Measurements from ENCODE around the gene SHISA4. TPM values are rescaled to one million over a fixed set of nuclear protein-coding genes. Genes with fewer than 3 reads are reported as not detected.

Gene SHISA4
- total RNA-seq, 1 donor from 2014 or later, result 10.1 TPM

DNA sequence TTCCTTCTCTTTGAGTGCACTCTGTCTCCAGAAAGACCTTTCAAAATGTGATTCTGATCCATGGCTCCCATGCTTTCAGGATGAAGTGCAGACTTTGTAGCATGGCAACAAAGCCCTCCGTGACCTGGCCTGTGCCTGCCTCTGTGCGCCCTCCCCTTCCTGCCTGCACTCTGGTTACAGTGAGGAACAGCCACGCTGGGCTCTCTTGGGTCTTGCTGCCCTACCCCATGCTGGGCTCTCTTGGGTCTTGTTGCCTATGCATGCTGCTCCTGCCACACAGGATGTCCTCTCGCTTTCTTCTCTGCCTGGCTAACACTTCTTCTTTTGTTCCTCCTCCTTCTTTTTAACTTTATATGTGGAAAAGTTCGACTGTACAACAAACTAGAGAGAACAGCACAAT is 29.6 kb downstream of the SHISA4 start:
- Histone ChIP-seq H2AFZ (ENCODE audit: low read depth, low read length) (no peak overlapping the region), H3K4me1 (ENCODE audit: insufficient read depth, low read length) (peaks cover 24% of the 10 kb centered on the region), H3K4me3 (ENCODE audit: insufficient read depth, low read depth, low read length) (no peak overlapping the region), H3K9me3 (ENCODE audit: insufficient read depth, low read depth, low read length) (no peaks in the 10 kb centered on the region), H4K20me1 (ENCODE audit: insufficient read depth, low read length) (no peaks in the 10 kb centered on the region), H3K79me2 (ENCODE audit: insufficient read depth, low read length) (no peaks in the 10 kb centered on the region), H3K9ac (ENCODE audit: low read length) (no peak overlapping the region), H3K27me3 (ENCODE audit: insufficient read depth, low read length) (no peaks in the 10 kb centered on the region), H3K36me3 (ENCODE audit: insufficient read depth, low read length) (no peaks in the 10 kb centered on the region), H3K4me2 (ENCODE audit: low read length) (no peak overlapping the region), H3K27ac (ENCODE audit: low read depth, low read length) (no peak overlapping the region)
- FAIRE-seq, result no peak
- H3K4me1 Mint-ChIP-seq (ENCODE audit: low read depth, unreplicated experiment), result peaks cover 26% of the 10 kb centered on the region
- DNase-seq (ENCODE audit: low read depth), result no peak
- no peak for TF ChIP-seq EZH2 (IDR thresholded peaks at IDR 0.05; ENCODE audit: insufficient read depth, low read length)
- TF ChIP-seq, protein P1, sequence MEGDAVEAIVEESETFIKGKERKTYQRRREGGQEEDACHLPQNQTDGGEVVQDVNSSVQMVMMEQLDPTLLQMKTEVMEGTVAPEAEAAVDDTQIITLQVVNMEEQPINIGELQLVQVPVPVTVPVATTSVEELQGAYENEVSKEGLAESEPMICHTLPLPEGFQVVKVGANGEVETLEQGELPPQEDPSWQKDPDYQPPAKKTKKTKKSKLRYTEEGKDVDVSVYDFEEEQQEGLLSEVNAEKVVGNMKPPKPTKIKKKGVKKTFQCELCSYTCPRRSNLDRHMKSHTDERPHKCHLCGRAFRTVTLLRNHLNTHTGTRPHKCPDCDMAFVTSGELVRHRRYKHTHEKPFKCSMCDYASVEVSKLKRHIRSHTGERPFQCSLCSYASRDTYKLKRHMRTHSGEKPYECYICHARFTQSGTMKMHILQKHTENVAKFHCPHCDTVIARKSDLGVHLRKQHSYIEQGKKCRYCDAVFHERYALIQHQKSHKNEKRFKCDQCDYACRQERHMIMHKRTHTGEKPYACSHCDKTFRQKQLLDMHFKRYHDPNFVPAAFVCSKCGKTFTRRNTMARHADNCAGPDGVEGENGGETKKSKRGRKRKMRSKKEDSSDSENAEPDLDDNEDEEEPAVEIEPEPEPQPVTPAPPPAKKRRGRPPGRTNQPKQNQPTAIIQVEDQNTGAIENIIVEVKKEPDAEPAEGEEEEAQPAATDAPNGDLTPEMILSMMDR (IDR thresholded peaks at IDR 0.05; ENCODE audit: insufficient read depth, low read depth, low read length), result no peak
- peaks cover 4% of the 10 kb centered on the region for H3K9me3 Mint-ChIP-seq (ENCODE audit: unreplicated experiment)
- H3K27ac Mint-ChIP-seq (ENCODE audit: unreplicated experiment), result no peak overlapping the region
- peaks cover 6% of the 10 kb centered on the region for H3K36me3 Mint-ChIP-seq (ENCODE audit: low read depth, unreplicated experiment)
- no peak overlapping the region for H3K4me3 Mint-ChIP-seq (ENCODE audit: unreplicated experiment)
- no peaks in the 10 kb centered on the region for H3K27me3 Mint-ChIP-seq (ENCODE audit: low read depth, unreplicated experiment)

DNA sequence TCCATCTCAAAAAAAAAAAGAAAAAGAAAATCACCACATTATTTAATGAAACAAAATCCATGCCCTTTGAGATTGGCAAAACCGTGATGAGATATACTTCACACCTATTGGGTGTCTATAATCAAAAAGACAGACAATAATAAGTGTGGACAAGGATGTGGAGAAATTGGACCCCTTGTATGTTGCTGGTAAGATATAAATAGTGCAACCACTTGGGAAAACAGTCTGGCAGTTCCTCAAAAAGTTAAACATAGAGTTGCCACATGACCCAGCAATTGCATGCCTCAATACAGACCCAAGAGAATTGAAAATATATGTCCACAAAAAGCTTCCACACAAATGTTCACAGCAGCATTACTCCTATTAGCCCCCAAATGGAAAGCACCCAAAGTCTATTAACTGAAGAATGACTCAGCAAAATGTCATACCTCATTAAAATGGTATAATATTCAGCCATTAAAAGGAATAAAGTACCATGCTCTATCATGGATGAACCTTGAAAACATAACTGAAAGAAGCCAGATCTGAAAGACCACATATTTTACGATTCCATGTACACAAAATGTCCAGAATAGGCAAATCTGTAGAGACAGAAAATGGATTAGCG is 33.4 kb downstream of the SHISA4 start:
- Mint-ChIP-seq H3K9me3 (ENCODE audit: unreplicated experiment) (peaks cover 4% of the 10 kb centered on the region), H3K4me1 (ENCODE audit: low read depth, unreplicated experiment) (peaks cover 14% of the 10 kb centered on the region), H3K27me3 (ENCODE audit: low read depth, unreplicated experiment) (peaks cover 2% of the 10 kb centered on the region), H3K4me3 (ENCODE audit: unreplicated experiment) (no peak overlapping the region), H3K27ac (ENCODE audit: unreplicated experiment) (peak overlapping the region; percentile 70), H3K36me3 (ENCODE audit: low read depth, unreplicated experiment) (peaks cover 11% of the 10 kb centered on the region)
- H2AFZ ChIP-seq (ENCODE audit: low read depth, low read length), result no peak overlapping the region
- no peak for DNase-seq (ENCODE audit: low read depth)
- H3K9me3 ChIP-seq (ENCODE audit: insufficient read depth, low read depth, low read length), result no peaks in the 10 kb centered on the region
- H3K27me3 ChIP-seq (ENCODE audit: insufficient read depth, low read length), result no peaks in the 10 kb centered on the region
- no peak overlapping the region for H3K4me2 ChIP-seq (ENCODE audit: low read length)
- H3K9ac ChIP-seq (ENCODE audit: low read length), result no peak overlapping the region
- H3K4me1 ChIP-seq (ENCODE audit: insufficient read depth, low read length), result peaks cover 10% of the 10 kb centered on the region
- H3K27ac ChIP-seq (ENCODE audit: low read depth, low read length), result no peak overlapping the region
- no peaks in the 10 kb centered on the region for H3K79me2 ChIP-seq (ENCODE audit: insufficient read depth, low read length)
- H3K4me3 ChIP-seq (ENCODE audit: insufficient read depth, low read depth, low read length), result no peak overlapping the region
- H4K20me1 ChIP-seq (ENCODE audit: insufficient read depth, low read length), result no peaks in the 10 kb centered on the region
- no peaks in the 10 kb centered on the region for H3K36me3 ChIP-seq (ENCODE audit: insufficient read depth, low read length)
- FAIRE-seq, result no peak
- TF ChIP-seq, protein P1 (IDR thresholded peaks at IDR 0.05; ENCODE audit: insufficient read depth, low read depth, low read length), result no peak
- TF ChIP-seq EZH2 (IDR thresholded peaks at IDR 0.05; ENCODE audit: insufficient read depth, low read length), result no peak

DNA sequence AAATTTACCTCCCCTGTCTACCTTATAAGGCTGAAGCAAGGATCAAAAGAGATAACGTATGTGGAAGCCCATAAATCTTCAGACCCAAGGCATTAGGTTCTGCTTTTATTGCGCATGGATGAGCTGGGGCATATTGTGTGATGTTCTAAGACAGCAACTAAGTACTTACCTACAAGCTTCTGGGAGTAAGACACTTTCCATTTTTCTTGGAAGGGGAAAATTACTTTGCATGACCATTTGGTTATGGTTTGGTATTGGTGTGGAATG is 36.5 kb downstream of the SHISA4 start:
- FAIRE-seq (no peak), DNase-seq (ENCODE audit: low read depth) (no peak)
- Histone ChIP-seq H3K27me3 (ENCODE audit: insufficient read depth, low read length) (no peaks in the 10 kb centered on the region), H3K4me2 (ENCODE audit: low read length) (no peak overlapping the region), H3K27ac (ENCODE audit: low read depth, low read length) (no peak overlapping the region), H3K79me2 (ENCODE audit: insufficient read depth, low read length) (no peaks in the 10 kb centered on the region), H2AFZ (ENCODE audit: low read depth, low read length) (no peak overlapping the region), H3K4me1 (ENCODE audit: insufficient read depth, low read length) (no peaks in the 10 kb centered on the region), H3K36me3 (ENCODE audit: insufficient read depth, low read length) (no peaks in the 10 kb centered on the region), H4K20me1 (ENCODE audit: insufficient read depth, low read length) (no peaks in the 10 kb centered on the region), H3K9ac (ENCODE audit: low read length) (no peak overlapping the region), H3K4me3 (ENCODE audit: insufficient read depth, low read depth, low read length) (no peak overlapping the region), H3K9me3 (ENCODE audit: insufficient read depth, low read depth, low read length) (no peaks in the 10 kb centered on the region)
- TF ChIP-seq, protein P1 (IDR thresholded peaks at IDR 0.05; ENCODE audit: insufficient read depth, low read depth, low read length), result no peak
- H3K27me3 Mint-ChIP-seq (ENCODE audit: low read depth, unreplicated experiment), result peaks cover 2% of the 10 kb centered on the region
- no peak overlapping the region for H3K27ac Mint-ChIP-seq (ENCODE audit: unreplicated experiment)
- no peaks in the 10 kb centered on the region for H3K4me1 Mint-ChIP-seq (ENCODE audit: low read depth, unreplicated experiment)
- H3K4me3 Mint-ChIP-seq (ENCODE audit: unreplicated experiment), result no peak overlapping the region
- H3K9me3 Mint-ChIP-seq (ENCODE audit: unreplicated experiment), result peaks cover 4% of the 10 kb centered on the region
- peaks cover 13% of the 10 kb centered on the region for H3K36me3 Mint-ChIP-seq (ENCODE audit: low read depth, unreplicated experiment)
